ENCODE data around the gene SYT9.

DNA sequence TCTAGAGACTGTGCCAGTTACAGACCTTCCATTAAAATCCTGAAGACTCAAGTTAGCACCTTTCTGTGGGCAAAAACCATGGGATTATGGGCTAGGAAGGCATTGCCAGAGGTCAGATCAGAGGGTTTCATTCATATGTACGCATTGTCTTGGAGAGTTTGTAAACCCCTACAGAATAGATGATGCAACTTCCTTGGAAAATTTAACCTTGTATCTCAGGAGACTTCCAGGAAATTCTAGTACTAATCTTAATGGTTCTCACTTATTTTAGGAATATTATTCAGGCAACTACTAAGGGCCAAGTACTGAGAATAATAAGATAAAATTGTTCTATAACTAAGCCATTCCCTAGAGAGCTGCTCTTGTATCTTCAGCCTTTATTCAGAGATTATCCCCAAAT lies 240.5 kb downstream of the SYT9 start:
- no peak for TF ChIP-seq POLR2AphosphoS5 (IDR thresholded peaks at IDR 0.05; ENCODE audit: borderline replicate concordance, low read depth, low read length)
- TF ChIP-seq EZH2 (IDR thresholded peaks at IDR 0.05), result no peak
- TF ChIP-seq FOXP2 (optimal IDR thresholded peaks at IDR 0.05; ENCODE audit: control extremely low read depth, extremely low read length, insufficient read depth), result no peak
